Inflammatory macrophage treated with lipopolysaccharide for 1 hour (primary cell): ENCODE data around the gene PSME4.
"Not testable (repeated sequence)": the region's sequence is repeated elsewhere in the genome, so short reads cannot be mapped to it uniquely, and the experiment has no call there.

Experiments
- DNase-seq, 2 donors: peaks; one replicate each; pipeline ENCODE4 v3.0.0-alpha.2; 2020 to 2022

The PSME4 gene

GRCh38 chr2:53961478-53962216 is 9.1 kb downstream of the PSME4 start:
- DNase-seq, result not testable (repeated sequence)

- DNase-seq, result no peak
Measured at GRCh38 chr2:53960476-53960875, 10.3 kb downstream of the PSME4 start.

GRCh38 chr2:53958443-53958842 is 12.3 kb downstream of the PSME4 start:
- no peak for DNase-seq

- no peak for DNase-seq
Measured at GRCh38 chr2:53952519-53952918, 18.3 kb downstream of the PSME4 start.

- DNase-seq, result no peak
Measured at GRCh38 chr2:53949457-53949856, 21.3 kb downstream of the PSME4 start.

DNA sequence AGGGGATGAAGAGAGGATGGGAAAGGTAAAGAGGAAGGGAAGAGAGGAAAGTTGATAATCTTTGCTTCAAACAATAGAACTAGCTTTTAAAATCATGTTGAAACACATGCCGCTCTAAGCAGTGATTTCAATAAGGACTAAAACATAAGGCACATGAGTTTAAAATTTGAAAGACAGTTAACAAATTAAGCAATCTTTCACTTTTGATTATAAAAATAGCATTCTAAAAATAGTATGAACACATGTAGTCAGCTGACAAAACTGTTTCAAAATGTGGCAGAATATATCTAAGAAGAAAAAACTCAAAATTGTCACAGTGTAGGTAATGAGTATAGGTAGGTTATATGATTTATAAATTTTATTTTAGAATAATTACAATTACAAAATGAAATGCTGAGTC is 25.3 kb downstream of the PSME4 start:
- peak in 1 of 2 donors; percentile 48 for DNase-seq

DNA sequence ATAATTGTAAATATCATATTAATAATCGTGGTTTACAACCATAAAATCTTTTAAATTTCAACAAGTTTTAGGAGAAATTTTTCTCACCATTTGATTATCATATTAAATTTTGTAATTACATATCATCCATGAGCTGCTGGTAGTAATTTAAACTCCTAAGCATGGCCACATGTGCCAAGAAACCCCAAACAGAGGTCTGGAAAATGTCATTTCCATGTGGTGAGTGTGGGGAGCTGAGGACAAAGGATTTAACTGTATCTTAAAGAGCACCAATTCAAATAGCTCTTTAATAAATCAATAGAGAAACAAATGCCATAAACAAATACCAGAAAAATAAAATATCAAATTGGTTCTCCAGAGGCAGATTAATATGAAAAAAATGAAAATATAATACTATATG is 26.3 kb downstream of the PSME4 start:
- no peak for DNase-seq

DNA sequence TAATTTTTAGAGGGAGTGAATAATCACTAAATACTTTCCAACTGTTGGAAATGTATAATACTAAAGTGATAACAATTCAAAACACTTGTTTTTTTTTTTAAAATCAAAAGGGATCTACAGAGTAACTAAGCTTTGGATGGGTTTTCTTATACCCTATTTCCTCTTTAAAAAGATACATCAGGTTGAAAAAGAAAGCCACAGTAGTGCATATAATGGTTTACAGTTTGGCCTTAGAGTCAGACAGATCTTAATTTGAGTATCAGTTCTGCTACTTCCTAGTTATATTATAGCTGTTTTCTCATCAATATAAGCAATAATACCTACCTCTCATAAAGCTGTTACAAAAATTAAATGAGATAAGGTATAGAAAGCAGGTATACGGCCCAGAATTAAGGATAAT is 28.5 kb downstream of the PSME4 start:
- DNase-seq, result no peak

DNA sequence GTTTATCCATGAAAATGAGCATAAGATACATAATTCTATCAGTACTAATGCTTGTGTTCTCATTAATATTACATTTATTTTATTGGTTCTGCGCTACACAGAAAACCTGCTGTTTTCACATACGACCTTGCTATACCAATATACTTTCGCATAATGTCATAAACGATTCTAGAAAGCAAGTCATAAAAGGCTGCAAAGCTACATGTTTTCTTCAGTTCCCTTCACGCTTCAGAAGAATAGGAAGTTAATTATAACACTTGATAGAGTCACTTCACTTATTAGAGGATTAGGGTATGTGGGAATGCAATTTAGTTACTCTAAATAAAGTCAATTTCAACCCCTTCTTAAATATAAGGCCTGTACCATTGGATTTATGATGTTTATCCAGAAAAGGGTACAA is 29.0 kb downstream of the PSME4 start:
- no peak for DNase-seq

- no peak for DNase-seq
Measured at GRCh38 chr2:53939656-53940055, 31.1 kb downstream of the PSME4 start.

DNA sequence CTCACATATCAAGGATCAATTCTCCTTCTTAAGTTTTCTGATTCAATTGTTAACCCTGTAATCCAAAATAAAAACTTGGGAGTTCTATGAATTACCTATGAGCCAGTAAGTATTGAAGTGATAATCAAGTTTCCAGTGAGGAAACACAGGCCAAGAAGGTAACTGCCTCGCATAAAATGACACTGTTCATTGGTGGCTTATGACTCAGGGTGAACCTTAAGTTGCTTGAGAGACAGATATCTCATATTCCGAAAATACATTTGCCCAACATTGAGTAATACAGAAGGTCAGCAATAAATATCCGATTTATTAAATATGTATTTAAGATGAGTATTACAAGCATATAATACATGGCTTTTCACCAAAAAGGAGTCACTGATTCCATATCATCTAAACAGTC is 31.9 kb downstream of the PSME4 start:
- DNase-seq, result no peak

- no peak for DNase-seq
Measured at GRCh38 chr2:53933329-53933728, 37.5 kb downstream of the PSME4 start.

- not testable (repeated sequence) for DNase-seq
Measured at GRCh38 chr2:53926321-53926720, 44.5 kb downstream of the PSME4 start.

DNA sequence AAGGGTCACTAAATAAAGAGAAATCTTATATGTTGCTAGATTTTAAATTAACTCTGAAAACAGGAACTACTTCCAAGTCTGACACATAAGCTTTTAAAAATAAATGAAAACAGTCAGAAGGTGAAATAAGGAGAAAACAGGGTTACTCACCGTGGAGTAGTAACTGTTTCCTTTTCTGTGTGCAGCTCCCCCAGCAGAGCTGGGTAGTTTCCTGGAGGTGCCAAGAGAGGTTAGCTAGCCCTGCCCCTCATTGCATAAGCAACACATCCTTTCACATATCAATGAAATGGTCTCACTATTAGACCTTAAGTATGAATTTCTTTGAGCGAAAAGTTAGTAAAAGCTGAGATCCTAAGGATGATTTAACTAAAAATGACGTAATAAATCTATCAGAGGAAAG is 57.1 kb downstream of the PSME4 start:
- DNase-seq, result no peak

DNA sequence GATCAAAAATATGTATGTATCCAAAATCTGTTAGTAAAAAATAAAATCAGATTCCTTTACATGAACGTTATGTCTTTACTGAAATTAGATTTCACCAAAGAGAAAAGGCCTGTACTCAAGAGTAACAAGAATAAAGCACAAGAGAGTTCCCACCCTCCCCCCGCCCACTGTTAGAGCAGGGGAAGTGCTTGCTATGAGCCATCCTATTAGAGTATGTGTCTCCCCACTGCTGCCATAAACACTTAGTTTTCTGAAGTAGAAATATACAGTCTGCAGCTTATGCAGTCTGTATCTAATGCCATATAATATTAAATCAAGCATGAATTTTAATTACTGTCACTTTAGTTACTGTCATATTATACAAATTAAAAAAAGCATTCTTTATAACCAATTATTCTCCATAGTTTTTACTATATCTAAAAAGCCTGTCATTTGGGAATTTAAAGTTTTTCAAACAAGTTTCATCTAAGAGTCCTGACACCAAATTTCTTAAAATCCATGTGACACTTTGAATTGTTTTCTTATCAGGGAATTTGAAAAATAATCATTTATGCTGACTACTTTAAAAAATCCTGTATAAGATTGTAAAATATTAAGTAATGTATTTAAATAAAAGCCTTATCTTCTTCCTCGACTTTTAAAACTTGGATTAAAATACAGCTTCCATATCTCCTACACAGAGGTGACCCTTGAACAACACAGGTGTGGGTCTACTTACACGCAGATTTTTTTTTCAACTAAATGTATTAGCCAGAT is 59.2 kb downstream of the PSME4 start:
- DNase-seq, result no peak

GRCh38 chr2:53907582-53907981 is 63.2 kb downstream of the PSME4 start:
- no peak for DNase-seq

- no peak for DNase-seq
Measured at GRCh38 chr2:53905396-53905795, 65.4 kb downstream of the PSME4 start.

GRCh38 chr2:53903011-53903410 is 67.8 kb downstream of the PSME4 start:
- no peak for DNase-seq

DNA sequence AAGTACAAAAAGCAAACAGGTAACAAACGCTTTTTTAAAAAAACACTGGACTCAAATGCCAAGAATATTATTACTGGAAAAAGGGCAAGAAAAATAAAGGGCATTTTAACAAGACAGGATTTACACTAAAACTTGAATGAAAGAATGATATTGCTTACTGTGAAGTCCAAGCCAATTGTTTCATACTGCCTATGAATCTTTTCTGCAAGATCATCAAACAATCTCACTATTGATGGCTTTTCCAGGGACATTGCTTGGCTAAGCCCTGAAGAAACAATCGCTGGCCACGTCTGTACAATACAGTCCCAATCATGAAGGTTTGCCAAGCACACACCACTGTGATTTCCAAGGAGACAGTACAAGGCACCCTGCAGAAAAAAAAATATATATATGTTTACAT is 69.6 kb downstream of the PSME4 start:
- DNase-seq, result no peak

DNA sequence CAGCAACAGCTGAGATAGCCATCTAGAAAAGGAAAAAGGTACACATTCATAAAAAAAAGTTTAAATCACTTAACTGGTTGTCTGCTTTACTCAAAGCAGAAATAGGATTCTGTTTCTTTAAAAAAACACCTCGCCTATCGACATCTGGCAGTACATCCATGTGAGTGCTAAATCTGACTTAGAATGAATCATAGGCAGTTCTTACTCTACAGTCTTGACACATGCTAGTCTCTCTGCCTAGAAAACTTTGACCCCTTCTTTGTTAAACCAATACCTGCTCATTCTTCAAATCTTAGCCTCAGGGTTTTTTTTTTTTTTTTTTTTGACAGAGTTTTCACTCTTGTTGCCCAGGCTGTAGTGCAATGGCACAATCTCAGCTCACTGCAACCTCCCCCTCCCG is 73.9 kb downstream of the PSME4 start:
- no peak for DNase-seq

- DNase-seq, result no peak
Measured at GRCh38 chr2:53886406-53887280, 84.2 kb downstream of the PSME4 start.

DNA sequence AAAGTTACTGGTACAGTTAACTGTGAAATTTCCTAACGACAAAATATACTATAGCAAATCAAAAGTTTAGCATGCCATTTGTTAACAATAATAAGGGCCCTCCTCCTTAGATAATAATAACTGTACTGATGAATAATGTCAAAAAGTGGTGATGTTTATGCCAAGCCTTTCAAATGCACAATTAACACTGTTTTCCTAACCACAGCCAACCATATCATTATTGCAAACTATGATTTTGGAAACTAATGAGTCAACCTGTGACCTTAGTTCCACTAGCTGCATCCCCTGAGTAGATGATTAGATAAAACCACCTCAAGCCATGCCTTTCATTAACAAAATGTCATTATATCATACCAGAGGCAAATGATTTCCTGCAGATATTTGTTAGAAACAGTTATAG is 85.9 kb downstream of the PSME4 start:
- DNase-seq, result no peak

- DNase-seq, result no peak
Measured at GRCh38 chr2:53881986-53882385, 88.8 kb downstream of the PSME4 start.

DNA sequence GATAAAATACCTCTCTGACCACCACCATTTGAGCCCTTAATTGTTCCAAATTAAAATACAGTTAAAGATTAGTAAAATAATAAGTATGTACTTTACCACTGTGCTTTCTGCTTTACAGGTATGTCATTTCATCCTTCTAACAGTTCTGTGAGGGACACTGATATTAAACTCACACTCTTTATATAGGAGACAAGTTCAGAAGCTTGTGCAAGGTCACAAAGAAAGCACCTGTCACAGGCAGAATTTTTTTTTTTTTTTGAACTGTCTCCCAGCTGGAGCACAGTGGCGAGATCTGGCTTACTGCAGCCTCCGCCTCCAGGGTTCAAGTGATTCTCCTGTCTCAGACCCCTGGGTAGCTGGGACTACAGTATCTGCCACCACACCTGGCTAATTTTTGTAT is 89.4 kb downstream of the PSME4 start:
- DNase-seq, result no peak
